Measurements from ENCODE around the gene SH3BGRL. TPM values are rescaled to one million over a fixed set of nuclear protein-coding genes. Genes with fewer than 3 reads are reported as not detected.
A peak's percentile ranks its signal among the peaks of the same experiment; 100 is the strongest.

The SH3BGRL gene
- total and polyA plus RNA-seq, 12 donors = 59.5 to 201 (median 135) TPM

DNA sequence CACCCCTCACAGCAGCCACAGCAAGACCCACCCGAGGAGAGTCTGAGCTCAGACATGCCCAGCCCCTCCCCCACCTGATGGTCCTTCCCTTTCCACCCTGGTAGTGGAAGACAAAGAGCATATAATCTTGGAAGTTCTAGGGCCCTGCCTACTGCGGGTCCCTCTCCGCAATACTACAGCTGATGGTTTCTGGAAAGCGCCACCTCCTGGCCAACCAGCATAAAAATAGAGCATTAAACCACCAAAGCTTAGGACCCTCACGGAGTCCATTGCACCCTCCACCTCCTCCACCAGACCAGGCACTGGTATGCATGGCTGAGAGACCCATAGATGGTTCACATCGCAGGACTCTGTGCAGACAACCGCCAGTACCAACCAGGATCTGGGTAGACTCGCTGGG is 78.2 kb downstream of the SH3BGRL start:
- Histone ChIP-seq H3K4me3 (no peak overlapping the region), H3K27me3 (no peaks in the 10 kb centered on the region), H3K36me3 (replicated peaks in 1 of 2) (peaks cover 0 to 9% of the 10 kb centered on the region in 2 donors), H3K4me1 (replicated peaks in 1 of 2) (no peaks in the 10 kb centered on the region), H3K9me3 (replicated peaks in 1 of 3) (no peaks in the 10 kb centered on the region), H3K27ac (no peak overlapping the region)
- intact Hi-C loops (cut with DNase I) = no loop called here
- DNase-seq = no peak
- TF ChIP-seq POLR2A (IDR thresholded peaks at IDR 0.05) = no peak
- TF ChIP-seq, protein P1, sequence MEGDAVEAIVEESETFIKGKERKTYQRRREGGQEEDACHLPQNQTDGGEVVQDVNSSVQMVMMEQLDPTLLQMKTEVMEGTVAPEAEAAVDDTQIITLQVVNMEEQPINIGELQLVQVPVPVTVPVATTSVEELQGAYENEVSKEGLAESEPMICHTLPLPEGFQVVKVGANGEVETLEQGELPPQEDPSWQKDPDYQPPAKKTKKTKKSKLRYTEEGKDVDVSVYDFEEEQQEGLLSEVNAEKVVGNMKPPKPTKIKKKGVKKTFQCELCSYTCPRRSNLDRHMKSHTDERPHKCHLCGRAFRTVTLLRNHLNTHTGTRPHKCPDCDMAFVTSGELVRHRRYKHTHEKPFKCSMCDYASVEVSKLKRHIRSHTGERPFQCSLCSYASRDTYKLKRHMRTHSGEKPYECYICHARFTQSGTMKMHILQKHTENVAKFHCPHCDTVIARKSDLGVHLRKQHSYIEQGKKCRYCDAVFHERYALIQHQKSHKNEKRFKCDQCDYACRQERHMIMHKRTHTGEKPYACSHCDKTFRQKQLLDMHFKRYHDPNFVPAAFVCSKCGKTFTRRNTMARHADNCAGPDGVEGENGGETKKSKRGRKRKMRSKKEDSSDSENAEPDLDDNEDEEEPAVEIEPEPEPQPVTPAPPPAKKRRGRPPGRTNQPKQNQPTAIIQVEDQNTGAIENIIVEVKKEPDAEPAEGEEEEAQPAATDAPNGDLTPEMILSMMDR (IDR thresholded peaks at IDR 0.05) = peak in 1 of 6 experiments; percentile 3
- 59 to 96% (median 69%) methylated on average over 8 of the region's 8 CpGs; no CpG with 5 or more reads in 1 of the 4 donors for WGBS, 4 donors

DNA sequence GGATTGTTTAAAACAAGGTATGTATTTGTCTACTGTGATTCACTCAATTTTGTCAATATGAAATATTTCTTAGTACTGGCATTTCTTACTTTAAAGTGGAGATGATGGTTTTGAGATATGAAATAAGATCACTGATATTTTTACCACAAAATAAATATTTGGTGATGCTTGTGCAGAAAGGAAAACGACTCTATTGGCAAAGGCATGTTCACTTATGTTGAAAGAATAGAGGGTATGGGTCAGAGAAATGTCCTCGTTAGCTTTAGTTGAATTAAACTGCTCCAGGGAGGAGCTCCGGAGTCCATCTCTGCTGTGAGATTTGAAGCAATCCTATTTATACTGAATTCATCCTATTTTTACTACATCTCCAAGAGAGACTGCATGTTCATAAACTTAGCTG is 84.2 kb downstream of the SH3BGRL start:
- 57 to 96% (median 75%) methylated on average over 3 of the region's 3 CpGs for whole genome bisulfite sequencing, 4 donors
- no peak for DNase-seq
- peaks cover 0 to 2% (median 0%) of the 10 kb centered on the region in 3 donors for H3K9me3 ChIP-seq (replicated peaks in 1 of 3)
- H3K4me1 ChIP-seq (replicated peaks in 1 of 2) = no peaks in the 10 kb centered on the region
- H3K4me3 ChIP-seq = no peak overlapping the region
- TF ChIP-seq POLR2A (IDR thresholded peaks at IDR 0.05) = no peak
- TF ChIP-seq, protein P1 (IDR thresholded peaks at IDR 0.05) = no peak
- no peaks in the 10 kb centered on the region for H3K27me3 ChIP-seq
- intact Hi-C loops (cut with DNase I) = no loop called here
- no peak overlapping the region for H3K27ac ChIP-seq
- no peaks in the 10 kb centered on the region for H3K36me3 ChIP-seq (replicated peaks in 1 of 2)

DNA sequence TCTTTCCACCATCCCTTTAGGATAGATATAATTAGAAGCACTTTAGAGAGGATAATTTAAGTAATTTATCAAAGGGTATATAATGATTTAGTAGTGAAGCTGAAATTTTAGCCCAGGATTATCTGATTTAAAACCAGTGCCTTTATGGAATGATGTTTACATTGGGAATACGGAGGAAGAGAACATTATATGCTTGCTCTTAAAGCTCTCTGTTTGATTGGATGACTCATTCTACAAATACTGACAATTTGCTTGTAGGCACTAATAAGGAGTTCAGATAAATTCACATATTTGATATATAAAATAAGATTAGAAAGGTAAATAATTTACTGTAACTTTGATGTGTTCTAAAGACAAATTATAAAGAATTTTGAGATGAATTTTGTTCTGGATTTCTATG is 84.7 kb downstream of the SH3BGRL start:
- TF ChIP-seq, protein P1 (IDR thresholded peaks at IDR 0.05) = no peak
- Histone ChIP-seq H3K36me3 (replicated peaks in 1 of 2) (no peaks in the 10 kb centered on the region), H3K9me3 (replicated peaks in 1 of 3) (peaks cover 0 to 7% (median 0%) of the 10 kb centered on the region in 3 donors), H3K27ac (no peak overlapping the region), H3K4me1 (replicated peaks in 1 of 2) (no peaks in the 10 kb centered on the region), H3K4me3 (no peak overlapping the region), H3K27me3 (no peaks in the 10 kb centered on the region)
- DNase-seq = no peak
- intact Hi-C loops (cut with DNase I) = no loop called here
- 70 to 97% (median 85%) methylated on average over 1 of the region's 1 CpG for WGBS, 4 donors

DNA sequence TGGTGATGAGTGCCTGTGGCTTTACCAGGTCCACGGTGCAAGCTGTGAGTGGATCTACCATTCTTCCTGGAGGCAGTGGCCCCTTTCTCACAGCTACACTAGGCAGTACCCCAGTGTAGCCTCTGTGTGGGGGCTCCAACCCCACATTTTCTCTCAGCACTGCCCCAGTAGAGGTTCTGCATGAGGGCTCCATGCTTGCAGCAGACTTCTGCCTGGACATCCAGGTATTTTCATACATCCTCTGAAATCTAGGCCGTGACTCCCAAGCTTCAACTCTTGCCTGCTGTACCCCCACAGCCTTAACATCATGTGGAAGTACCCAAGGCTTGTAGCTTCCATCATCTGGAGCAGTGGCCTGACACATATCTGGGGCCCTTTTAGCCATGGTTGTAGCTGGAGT is 90.1 kb downstream of the SH3BGRL start:
- Histone ChIP-seq H3K9me3 (replicated peaks in 1 of 3) (peaks cover 0 to 23% (median 0%) of the 10 kb centered on the region in 3 donors), H3K4me3 (no peak overlapping the region), H3K4me1 (replicated peaks in 1 of 2) (no peaks in the 10 kb centered on the region), H3K36me3 (replicated peaks in 1 of 2) (no peaks in the 10 kb centered on the region), H3K27ac (no peak overlapping the region), H3K27me3 (no peaks in the 10 kb centered on the region)
- no peak for DNase-seq
- TF ChIP-seq, protein P1 (IDR thresholded peaks at IDR 0.05) = no peak
- no peak for TF ChIP-seq POLR2A (IDR thresholded peaks at IDR 0.05)
- WGBS, 4 donors = 79 to 98% (median 89%) methylated on average over 1 to 2 of the region's 2 CpGs; no CpG with 5 or more reads in 1 of the 4 donors
- intact Hi-C loops (cut with DNase I) = no loop called here

All from adrenal gland (tissue), 12 donors.